GM18526 (cell line): ENCODE measurements around the gene POLR2E.

Source experiments
- POLR2A ChIP-seq: IDR thresholded peaks from 3 replicates; pipeline ENCODE4 v1.6.1; 2011; ENCODE audit not compliant: insufficient read length; ENCODE audit errors: extremely low read depth

The POLR2E gene

DNA sequence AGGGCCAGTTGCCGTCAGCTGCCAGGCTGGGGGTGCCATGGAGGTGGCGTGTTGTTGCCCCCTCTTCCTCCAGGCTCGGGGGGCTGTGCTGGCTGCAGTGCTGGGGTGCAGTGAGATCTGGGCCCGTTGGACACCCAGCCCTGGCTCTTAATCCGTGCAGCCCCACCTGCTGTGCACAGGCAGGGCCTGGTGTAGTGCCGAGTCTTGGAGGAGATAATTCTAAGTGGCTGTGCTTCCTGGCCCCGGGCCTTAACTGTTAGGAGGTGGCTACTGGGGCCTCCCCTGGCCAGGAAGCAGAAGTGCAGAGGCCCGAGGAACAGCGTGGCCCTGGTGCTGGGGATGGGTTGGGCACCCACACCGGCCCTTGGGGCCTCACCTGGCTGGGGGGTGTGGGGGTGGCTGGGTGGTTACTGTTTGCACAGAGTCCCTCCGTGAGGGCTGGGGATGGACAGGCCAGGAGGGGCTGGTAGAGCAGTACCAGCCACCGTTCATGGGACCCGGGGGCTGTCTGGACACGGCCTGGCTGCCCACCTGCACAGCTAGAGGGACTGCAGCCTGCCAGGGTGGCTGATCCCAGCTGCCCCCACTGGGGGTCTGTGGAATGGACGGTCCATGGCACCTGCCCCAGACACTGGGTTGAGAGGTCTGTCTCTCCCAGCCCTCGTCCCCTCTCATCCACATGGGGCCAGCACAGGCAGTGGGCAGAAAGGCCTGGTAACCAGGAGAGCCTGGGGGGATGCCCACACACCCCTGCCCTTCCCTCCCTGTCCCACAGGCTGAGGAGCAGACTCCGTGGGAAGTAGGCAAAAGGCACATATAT is 11.9 kb upstream of the POLR2E start:
- TF ChIP-seq POLR2A, result peak; percentile 7

DNA sequence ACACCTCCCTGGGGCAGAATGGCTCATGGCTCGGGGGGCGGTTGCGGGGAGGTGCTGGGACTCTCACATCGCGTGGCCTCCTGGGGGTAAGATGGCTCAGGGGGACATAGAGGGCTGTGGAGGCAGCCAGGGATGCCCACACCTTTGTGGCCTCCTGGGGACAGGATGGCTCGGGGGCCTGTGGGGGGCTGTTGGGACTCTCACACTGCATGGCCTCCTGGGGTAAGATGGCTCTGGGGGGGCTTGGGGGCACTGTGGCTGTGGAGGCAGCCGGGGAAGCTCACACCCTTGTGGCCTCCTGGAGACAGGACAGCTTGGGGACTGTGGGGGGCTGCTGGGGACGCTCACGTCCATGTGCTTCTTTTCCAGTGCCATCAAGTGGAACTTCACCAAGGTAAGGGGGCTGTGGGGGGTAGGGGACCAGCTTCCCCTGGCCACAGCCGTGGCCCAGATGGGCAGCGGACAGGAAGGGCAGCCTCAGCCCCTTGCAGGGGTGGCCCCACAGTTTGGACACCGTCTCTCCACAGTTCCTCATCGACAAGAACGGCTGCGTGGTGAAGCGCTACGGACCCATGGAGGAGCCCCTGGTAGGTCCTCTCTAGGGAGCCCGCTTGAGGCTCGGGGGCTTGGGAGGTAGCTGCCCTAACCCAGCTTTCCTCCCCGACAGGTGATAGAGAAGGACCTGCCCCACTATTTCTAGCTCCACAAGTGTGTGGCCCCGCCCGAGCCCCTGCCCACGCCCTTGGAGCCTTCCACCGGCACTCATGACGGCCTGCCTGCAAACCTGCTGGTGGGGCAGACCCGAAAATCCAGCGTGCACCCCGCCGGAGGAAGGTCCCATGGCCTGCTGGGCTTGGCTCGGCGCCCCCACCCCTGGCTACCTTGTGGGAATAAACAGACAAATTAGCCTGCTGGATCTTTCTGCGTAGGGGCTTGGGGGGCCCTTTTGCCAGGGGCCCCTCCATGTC is 11.0 kb upstream of the POLR2E start:
- TF ChIP-seq POLR2A, result no peak

DNA sequence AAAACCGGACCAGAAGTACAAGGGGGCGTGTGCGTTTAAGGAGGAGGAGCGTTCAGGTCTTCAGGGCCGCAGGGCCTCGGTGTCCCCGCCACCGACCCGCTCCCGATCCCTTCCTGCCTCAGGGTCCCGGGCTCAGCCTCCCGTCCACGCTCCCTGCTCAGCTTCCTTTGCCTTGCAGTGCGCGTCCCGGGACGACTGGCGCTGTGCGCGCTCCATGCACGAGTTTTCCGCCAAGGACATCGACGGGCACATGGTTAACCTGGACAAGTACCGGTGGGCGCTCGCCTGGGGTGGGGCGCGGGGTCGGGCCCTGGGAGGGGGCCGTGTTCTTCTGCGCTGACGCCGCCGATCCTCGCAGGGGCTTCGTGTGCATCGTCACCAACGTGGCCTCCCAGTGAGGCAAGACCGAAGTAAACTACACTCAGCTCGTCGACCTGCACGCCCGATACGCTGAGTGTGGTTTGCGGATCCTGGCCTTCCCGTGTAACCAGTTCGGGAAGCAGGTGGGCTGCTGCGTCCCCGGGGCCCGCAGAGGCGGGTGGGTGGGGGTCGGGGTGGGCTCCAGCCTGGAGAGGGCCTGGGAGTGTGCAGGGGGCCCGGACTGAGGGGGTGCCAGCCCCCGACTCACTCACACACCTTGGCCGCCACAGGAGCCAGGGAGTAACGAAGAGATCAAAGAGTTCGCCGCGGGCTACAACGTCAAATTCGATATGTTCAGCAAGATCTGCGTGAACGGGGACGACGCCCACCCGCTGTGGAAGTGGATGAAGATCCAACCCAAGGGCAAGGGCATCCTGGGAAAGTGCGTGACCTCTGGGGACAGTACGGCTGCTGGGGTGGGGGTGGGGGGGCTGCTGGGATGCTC is 10.1 kb upstream of the POLR2E start:
- TF ChIP-seq POLR2A, result peak; percentile 0

DNA sequence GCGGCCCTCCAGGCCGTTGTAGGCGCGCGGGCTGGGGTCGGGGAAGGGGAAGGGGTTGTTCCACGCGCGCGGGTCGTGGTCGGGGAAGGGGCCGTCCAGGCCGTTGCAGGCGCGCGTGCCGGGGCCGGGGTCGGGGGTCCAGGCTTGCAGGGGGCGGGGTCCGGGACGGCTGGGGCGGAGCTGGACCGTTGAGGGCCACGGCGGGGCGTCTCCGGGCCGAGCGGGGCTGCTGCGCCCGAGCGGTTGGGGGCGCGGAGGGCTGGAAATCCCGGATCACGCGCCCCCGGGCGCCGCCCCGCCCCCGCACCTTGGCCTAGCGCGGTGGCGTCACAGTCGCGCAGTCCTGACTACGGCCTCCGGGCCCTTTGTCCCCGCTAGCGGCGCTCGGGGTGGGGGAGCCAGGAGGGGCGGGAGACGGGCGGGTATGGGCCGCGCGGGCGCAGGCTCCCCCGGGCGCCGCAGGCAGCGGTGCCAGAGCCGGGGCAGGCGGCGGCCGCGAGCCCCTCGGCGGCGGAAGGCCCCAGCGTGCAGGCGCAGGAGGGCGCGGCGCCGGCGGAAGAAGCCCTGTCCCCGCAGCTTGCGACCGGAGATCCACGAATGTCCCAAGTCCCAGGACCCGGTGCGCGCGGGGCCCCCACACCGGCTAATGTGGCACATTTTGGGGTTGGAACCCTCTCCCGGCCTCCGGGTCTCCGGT is 9.3 kb upstream of the POLR2E start:
- no peak for TF ChIP-seq POLR2A

DNA sequence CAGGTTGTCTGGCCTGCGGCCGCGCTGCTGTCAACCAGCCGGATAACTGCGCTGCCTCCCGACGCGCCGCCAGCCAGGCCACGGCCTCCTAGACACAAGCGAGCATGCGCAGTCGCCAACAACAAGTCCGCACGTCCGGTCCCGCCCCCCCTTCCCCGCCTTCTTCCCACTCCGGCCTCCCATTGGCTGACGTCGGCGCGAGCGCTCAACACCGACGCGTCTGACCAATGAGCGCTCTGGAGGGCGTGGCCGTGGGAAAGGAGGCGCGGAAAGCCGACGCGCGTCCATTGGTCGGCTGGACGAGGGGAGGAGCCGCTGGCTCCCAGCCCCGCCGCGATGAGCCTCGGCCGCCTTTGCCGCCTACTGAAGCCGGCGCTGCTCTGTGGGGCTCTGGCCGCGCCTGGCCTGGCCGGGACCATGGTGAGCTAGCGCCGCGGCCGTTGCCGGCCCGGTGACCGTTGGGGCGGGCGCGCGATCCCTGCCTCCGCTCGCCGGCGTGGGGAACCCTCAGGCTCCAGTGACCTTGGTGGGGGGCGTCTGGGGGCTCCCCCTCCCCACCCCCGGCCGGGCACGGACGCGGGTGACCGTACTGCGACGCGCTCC is 8.6 kb upstream of the POLR2E start, which contains the start of gene GPX4:
Gene GPX4 (plus strand): TSS at position 287 of the 603 bp plus-strand sequence. CDS start 50 bp downstream, at position 337.
- peak; percentile 98 for TF ChIP-seq POLR2A

DNA sequence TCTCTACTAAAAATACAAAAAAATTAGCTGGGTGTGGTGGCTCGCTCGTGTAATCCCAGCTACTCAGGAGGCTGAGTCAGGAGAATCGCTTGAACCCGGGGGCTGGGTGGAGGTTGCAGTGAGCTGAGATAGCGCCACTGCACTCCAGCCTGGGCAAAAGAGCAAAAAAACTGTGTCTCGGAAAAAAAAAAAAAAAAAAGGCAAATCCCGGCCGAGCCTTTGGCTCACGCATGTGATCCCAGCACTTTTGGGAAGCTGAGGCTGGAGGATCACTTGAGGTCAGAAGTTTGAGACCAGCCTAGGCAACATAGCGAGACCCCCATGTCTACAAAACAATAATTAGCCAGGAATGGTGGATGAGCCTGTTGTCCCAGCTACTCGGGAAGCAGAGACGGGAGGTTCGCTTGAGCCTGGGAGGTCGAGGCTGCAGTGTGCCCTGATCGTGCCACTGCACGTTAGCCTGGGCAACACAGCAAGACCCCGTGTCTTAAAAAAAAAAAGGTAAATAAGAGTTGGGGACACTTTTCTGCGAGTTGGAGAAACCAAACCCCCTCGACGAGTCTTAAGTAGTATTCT is 8.0 kb upstream of the POLR2E start:
- no peak for TF ChIP-seq POLR2A

DNA sequence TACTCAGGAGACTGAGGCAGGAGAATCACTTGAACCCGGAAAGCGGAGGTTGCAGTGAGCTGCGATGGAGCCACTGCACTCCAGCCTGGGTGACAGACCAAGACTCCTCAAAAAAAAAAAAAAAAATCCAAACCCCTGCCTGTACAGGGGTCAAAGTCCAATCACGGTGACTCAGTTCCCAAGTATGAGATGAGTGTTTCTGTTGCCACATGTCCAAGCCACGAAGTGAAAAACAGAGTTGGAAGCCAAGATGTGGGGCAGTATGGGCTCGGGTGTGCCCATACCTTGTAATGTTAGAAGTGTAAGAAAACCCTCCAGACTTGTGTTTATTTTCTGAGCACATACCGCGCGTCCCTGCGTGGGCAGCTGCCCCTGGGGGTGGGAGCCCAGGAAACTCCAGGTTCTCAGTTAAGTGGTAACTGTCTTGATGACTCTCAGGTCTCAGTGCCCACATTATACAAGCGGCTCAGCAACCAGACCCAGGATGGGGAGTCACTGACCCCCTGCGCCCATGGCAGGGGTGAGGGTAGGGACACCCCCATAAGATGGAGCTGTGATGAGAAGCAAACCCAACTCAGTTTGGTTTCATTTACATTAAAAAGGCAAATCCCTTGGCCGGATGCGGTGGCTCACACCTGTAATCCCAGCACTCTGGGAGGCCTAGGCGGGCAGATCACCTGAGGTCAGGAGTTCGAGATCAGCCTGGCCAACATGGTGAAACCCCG is 7.4 kb upstream of the POLR2E start:
- TF ChIP-seq POLR2A, result no peak

DNA sequence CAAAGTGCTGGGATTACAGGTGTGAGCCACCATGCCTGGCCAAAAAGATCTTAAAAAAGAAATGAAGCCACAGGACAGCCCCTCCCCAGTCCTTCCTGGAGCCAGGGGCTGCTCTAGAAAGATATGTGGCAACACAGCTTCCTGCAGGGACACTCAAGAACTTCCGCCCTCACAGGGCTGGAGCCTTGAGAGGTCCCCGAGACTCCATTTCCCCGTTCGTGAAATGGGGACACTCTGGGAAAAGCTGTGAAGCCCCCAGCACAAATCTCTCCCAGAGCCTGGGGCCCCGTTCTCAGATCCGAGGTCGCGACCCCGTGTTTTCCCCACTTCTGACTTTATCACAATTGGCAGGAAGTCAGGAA is 6.1 kb upstream of the POLR2E start:
- TF ChIP-seq POLR2A, result no peak

DNA sequence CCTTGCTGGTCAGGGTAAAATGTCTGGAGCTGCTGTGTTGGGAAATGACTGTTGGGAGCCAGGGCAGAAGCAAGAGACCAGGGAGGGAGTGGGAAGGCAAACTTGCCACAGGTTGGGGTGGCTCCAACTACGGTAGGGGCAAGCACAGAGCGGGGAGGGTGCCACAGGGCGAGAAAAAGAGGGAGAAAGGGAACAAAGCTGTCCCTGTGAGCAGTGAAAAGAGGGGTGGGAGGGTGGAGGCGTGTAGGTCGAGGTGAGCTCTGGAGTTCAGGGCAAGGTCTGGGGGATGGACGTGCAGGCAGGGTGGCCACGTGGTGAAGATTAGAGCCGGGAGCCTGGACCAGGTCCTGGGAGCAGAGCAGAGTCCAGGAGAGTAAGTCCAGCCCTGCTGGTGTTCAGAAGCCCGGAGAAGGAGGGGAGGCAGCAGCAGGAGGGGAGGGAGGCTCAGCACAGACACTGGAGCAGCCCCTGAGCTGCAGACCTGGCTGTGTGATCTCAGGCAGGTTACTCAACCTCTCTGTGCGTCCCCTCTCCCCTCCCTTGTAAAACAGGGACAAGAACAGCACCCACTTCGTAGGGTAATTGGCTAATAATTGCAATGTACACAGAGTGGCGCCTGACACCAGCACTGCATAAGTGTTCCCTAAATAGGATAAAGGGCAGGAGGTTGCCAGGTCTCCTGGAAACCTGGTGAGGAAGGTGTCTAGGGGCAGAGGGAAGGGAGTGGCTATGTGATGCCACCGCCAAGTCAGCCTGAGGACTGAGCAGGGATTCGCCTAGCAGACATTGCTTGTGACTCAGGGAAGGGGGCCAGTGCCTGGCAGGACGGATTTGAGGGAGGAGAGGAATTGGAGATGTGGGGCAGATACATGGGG is 3.2 kb upstream of the POLR2E start:
- TF ChIP-seq POLR2A, result no peak

DNA sequence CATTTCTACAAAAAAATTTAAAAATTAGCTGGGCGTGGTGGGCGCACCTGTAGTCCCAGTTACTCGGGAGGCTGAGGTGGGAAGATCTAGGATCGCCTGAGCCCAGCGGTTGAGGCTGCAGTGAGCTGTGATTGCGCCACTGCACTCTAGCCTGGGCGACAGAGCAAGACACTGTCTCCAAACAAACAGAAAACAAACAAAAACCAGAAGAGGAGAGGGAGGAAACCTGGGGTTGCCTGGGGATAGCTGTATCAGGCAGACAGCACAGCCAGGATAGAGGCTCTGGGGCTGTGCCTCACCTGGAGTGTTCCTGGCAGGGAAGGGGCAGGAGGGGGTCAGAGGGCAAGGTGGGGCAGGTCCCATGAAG is 2.6 kb upstream of the POLR2E start:
- TF ChIP-seq POLR2A, result no peak

DNA sequence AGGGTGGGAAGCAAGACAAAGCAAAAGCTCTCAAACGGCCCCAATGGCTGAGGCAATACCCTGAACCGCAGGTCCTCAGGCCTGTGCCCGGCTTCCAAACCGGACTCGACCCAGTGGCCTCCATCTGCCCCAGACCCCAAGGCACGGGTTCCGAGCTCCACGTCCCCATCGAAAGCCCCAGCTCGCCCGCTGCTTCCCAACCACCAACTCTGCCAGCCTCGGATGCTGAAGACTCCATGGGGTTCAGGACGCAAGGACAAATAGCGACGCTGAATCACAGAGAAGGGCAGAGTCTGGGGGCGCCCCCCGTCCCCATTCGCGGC is 559 bp downstream of the POLR2E start:
- no peak for TF ChIP-seq POLR2A

DNA sequence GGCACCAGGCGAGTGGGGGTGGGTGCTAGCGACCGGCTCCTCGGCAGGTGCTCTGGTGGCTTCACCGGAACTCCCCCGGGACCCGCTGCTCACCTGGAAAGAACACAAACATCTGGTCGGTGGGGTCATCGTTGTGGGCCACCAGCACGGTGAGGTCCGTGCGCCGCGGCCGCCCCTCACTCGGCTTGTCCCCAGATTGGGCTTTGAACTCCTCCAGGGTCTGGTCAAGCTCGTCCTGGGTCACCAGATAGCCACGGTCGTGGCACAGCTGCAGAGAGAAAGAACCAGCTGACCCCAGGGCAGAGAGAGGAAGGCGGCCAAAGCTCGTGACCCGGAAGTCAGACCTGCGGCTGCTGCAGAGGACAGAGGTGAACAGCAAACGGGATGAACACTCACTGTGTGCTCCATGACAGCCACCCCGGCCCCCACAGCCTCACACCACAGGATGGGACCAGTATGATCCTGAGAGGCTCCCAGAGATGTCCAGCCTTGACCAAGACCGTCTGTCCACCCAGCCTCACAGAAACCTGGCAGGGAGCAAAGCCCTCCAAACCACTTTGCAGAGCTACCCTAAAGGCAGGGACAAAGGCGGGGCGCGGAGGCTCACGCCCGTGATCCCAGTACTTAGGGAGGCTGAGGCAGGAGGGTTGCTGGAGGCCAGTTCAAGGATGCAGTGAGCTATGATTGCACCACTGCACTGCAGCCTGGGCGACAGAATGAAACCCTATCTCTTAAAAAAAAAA is 1.2 kb downstream of the POLR2E start:
- TF ChIP-seq POLR2A, result no peak
